ENCODE measurements around the gene ASIC3.

ASIC3 gene

GRCh38 chr7:151048911-151049463 lies 656 bp downstream of the ASIC3 start:
- no peak for DNase-seq (ENCODE audit: low read depth)
- TF ChIP-seq, protein P1, sequence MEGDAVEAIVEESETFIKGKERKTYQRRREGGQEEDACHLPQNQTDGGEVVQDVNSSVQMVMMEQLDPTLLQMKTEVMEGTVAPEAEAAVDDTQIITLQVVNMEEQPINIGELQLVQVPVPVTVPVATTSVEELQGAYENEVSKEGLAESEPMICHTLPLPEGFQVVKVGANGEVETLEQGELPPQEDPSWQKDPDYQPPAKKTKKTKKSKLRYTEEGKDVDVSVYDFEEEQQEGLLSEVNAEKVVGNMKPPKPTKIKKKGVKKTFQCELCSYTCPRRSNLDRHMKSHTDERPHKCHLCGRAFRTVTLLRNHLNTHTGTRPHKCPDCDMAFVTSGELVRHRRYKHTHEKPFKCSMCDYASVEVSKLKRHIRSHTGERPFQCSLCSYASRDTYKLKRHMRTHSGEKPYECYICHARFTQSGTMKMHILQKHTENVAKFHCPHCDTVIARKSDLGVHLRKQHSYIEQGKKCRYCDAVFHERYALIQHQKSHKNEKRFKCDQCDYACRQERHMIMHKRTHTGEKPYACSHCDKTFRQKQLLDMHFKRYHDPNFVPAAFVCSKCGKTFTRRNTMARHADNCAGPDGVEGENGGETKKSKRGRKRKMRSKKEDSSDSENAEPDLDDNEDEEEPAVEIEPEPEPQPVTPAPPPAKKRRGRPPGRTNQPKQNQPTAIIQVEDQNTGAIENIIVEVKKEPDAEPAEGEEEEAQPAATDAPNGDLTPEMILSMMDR (IDR thresholded peaks at IDR 0.05; ENCODE audit: control insufficient read depth, extremely low read depth, insufficient read depth), result no peak
- no peak overlapping the region for H3K4me3 ChIP-seq (ENCODE audit: low read depth, low read length)

GRCh38 chr7:151051108-151051507 lies 2.8 kb downstream of the ASIC3 start:
- no peak for DNase-seq (ENCODE audit: low read depth)
- H3K4me3 ChIP-seq (ENCODE audit: low read depth, low read length), result no peak overlapping the region
- TF ChIP-seq, protein P1 (IDR thresholded peaks at IDR 0.05; ENCODE audit: control insufficient read depth, extremely low read depth, insufficient read depth), result no peak

GRCh38 chr7:151053096-151053495 lies 4.8 kb downstream of the ASIC3 start:
- H3K4me3 ChIP-seq (ENCODE audit: low read depth, low read length), result no peak overlapping the region
- TF ChIP-seq, protein P1 (IDR thresholded peaks at IDR 0.05; ENCODE audit: control insufficient read depth, extremely low read depth, insufficient read depth), result no peak
- no peak for DNase-seq (ENCODE audit: low read depth)

GRCh38 chr7:151053751-151054150 lies 5.4 kb downstream of the ASIC3 start:
- DNase-seq (ENCODE audit: low read depth), result no peak
- TF ChIP-seq, protein P1 (IDR thresholded peaks at IDR 0.05; ENCODE audit: control insufficient read depth, extremely low read depth, insufficient read depth), result no peak
- H3K4me3 ChIP-seq (ENCODE audit: low read depth, low read length), result no peak overlapping the region

GRCh38 chr7:151056283-151056665 lies 7.9 kb downstream of the ASIC3 start:
- TF ChIP-seq, protein P1 (IDR thresholded peaks at IDR 0.05; ENCODE audit: control insufficient read depth, extremely low read depth, insufficient read depth), result no peak
- DNase-seq (ENCODE audit: low read depth), result no peak
- H3K4me3 ChIP-seq (ENCODE audit: low read depth, low read length), result no peak overlapping the region

GRCh38 chr7:151056666-151057505 lies 8.6 kb downstream of the ASIC3 start:
- no peak for DNase-seq (ENCODE audit: low read depth)
- TF ChIP-seq, protein P1 (IDR thresholded peaks at IDR 0.05; ENCODE audit: control insufficient read depth, extremely low read depth, insufficient read depth), result no peak
- peak overlapping the region; percentile 90 for H3K4me3 ChIP-seq (ENCODE audit: low read depth, low read length)
